Ovary (tissue), 9 donors: ENCODE measurements around the gene CRYGN. TPM values are rescaled to one million over a fixed set of nuclear protein-coding genes. Genes with fewer than 3 reads are reported as not detected.

ENCODE experiments used
- DNase-seq, 5 donors: peaks; one replicate each; pipeline ENCODE4 v3.0.0-alpha.2; 2019 to 2020
- H3K27ac ChIP-seq, 2 donors: fragments of 200-600 bp; one replicate each; pipeline versions ENCODE4 v1.5.1 to v1.8.0; 2019 to 2022
- H3K27me3 ChIP-seq: fragments of 200-600 bp; one replicate; pipeline ENCODE4 v1.8.0; 2022
- H3K36me3 ChIP-seq: fragments of 200-600 bp; sonication (generic); one replicate; pipeline ENCODE4 v1.5.1; 2019
- H3K4me1 ChIP-seq: one replicate; pipeline ENCODE4 v1.8.1; 2013; ENCODE audit warnings: mild to moderate bottlenecking, moderate library complexity; ENCODE audit not compliant: insufficient read depth
- H3K4me3 ChIP-seq: fragments of 200-600 bp; sonication (generic); one replicate; pipeline ENCODE4 v1.5.1; 2017
- H3K9me3 ChIP-seq, 2 donors: fragments of 200-600 bp in 1 of 2; sonication (generic) in 1 of 2; one replicate each; pipeline versions ENCODE4 v1.5.1 to v1.8.1; 2013 to 2019; ENCODE audit warnings: mild to moderate bottlenecking in 1 of 2, moderate library complexity in 1 of 2
- EP300 ChIP-seq: sonication (generic); formaldehyde crosslinking; IDR thresholded peaks from one replicate; pipeline ENCODE4 v1.6.1; 2017; ENCODE audit warnings: antibody characterized with exemption
- POLR2A ChIP-seq: fragments of 450-650 bp; IDR thresholded peaks from one replicate; pipeline ENCODE4 v1.6.1; 2017; ENCODE audit warnings: antibody characterized with exemption, mild to moderate bottlenecking, moderate library complexity
- WGBS, 3 donors: extraction: QIAGEN DNeasy Blood & Tissue Kit in 1 of 3; methylation state at CpG; one replicate each; pipeline versions ENCODE4 v1.1.5 to v1.1.7; 2013 to 2017; 5-methylcytosine and 5-hydroxymethylcytosine counted together
- intact Hi-C, 4 donors: fragments of 100-400 bp; cut with DNase I; formaldehyde crosslinking; loops; one replicate each; pipeline versions ENCODE4 v1.11.0 to v1.15.1; 2022 to 2023
- polyA plus RNA-seq, 2 donors: library from polyadenylated mRNA; stranded (reverse); fragments of 200-250 nt in 1 of 2; fragments of 350-450 nt in 1 of 2; fragmentation: Illumina TruSeq in 1 of 2; extraction: RNeasy Lipid Tissue Mini Kit (QIAGEN cat#74804) in 1 of 2; gene quantifications; one replicate each; pipeline ENCODE4 v1.2.3, GENCODE V29; 2013 to 2014
- total RNA-seq, 7 donors: library from RNA; depleted of rRNA in 2 of 7; stranded (reverse); fragments of >200 nt in 2 of 7; fragmentation: NEBNext Ultra II Directional in 3 of 7; extraction: Animal tissue kit (Norgen Biotek cat#: 25700) in 3 of 7; gene quantifications; one replicate each; pipeline versions ENCODE4 v1.1.0 to v1.2.4, GENCODE V29; 2016 to 2023
- TF ChIP-seq, protein P1 (sequence below), 3 donors: fragments of 450-650 bp in 2 of 3; fragments of 200-600 bp in 1 of 3; IDR thresholded peaks; one replicate each; pipeline versions ENCODE4 v1.5.1 to v1.8.0; 2016 to 2022; ENCODE audit warnings: antibody characterized with exemption in 3 of 3, mild to moderate bottlenecking in 1 of 3
- donor health status: DM: no; HTN: no; CAD: no; lungs with moderate emphysema.
- donor health status: DM: no; HTN: no; CAD: no.
- donor health status: Bipolar disorder and iron deficiency.
- donor health status: DM: yes; HTN: yes; CAD: no.
- donor health status: DM: no; HTN: no; CAD: no.
- donor health status: DM: yes; HTN: yes; CAD: no.

The CRYGN gene
- total and polyA plus RNA-seq, 9 donors, result 0.24 to 2.3 (median 0.67) TPM; not detected in 2

DNA sequence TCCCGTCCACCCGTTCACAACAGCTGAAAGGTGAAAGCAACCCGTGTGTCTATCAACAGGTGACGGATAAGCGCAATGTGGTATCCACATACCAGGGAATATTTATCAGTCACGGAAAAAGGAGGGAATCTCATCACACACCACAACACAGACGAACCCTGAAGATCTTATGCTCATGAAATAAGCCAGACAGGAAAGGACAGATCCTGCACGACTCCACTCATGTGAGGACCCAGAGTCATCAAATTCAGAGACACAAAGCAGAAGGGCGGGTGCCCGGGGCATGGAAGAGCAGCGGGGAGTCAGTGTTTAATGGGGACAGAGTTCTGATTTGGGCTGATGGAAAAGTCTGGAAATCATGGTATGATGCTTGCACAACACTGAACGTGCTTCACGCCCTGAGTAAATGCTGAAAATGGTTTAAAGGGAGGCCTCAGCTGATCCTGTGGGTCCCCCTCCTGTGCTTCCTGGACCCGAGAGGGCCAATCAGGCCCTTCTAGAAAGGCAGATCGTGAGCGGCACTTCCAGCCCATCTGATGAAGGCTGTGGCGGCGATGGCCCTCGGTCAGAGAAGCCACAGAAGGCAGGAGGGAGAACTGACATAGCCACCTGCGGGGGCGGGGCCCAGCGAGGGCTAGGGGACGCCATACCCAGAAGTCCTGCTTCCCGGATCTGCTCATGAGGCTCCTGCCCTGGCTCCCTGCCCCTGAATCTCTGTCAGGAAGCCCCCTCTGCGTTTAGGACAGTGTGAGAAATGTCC, 49.2 kb downstream of the CRYGN start:
- WGBS, 3 donors, result 86 to 90% (median 89%) methylated on average over 25 of the region's 25 CpGs
- intact Hi-C loops, result no loop called here
- DNase-seq, result no peak
- Histone ChIP-seq H3K27me3 (no peaks in the 10 kb centered on the region), H3K4me1 (no peaks in the 10 kb centered on the region), H3K9me3 (no peaks in the 10 kb centered on the region), H3K27ac (no peak overlapping the region), H3K36me3 (no peaks in the 10 kb centered on the region), H3K4me3 (no peak overlapping the region)
- TF ChIP-seq POLR2A (no peak), EP300 (no peak)
- TF ChIP-seq, protein P1, sequence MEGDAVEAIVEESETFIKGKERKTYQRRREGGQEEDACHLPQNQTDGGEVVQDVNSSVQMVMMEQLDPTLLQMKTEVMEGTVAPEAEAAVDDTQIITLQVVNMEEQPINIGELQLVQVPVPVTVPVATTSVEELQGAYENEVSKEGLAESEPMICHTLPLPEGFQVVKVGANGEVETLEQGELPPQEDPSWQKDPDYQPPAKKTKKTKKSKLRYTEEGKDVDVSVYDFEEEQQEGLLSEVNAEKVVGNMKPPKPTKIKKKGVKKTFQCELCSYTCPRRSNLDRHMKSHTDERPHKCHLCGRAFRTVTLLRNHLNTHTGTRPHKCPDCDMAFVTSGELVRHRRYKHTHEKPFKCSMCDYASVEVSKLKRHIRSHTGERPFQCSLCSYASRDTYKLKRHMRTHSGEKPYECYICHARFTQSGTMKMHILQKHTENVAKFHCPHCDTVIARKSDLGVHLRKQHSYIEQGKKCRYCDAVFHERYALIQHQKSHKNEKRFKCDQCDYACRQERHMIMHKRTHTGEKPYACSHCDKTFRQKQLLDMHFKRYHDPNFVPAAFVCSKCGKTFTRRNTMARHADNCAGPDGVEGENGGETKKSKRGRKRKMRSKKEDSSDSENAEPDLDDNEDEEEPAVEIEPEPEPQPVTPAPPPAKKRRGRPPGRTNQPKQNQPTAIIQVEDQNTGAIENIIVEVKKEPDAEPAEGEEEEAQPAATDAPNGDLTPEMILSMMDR (IDR thresholded peaks at IDR 0.05), result no peak

DNA sequence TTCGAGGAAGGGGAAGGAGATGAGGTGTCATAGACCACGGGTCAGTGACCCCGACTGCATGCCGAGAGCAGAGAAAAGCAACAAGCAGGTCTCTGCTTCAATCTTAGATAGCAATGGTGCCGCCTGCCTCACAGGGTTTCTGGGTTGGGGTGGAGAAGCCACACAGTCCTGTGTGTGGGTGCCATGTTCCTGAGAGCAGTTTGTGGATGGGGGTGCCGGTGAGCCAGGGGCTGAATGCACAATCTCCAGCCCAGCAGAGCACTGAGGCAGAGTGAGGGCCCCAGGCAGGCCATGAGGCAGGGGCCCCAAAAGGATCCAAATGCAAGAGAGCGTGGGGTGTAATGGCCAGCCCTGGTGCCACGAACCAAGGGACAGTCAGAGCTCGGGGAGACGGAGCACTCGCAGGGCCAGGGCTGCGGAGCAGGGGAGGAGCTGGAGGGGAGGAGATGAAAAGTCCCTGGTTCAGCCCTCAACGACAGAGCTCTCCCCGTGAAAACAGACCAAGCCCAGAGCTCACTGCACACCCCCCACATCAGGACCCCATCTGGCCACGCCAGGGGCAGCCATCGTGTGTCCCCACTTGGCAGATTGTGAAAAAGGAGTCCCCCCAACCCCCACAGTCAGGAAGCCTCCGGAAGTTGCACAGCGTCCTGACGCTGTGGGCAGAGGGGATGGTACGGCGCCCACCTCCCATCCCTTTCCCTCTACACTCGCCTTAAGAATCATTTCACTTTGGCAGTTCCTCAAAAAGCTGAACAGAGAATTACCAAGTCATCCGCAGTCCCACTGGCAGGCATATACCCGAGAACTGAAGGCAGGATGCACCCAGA, 50.0 kb downstream of the CRYGN start:
- 86 to 88% (median 87%) methylated on average over 24 of the region's 24 CpGs for WGBS, 3 donors
- no peaks in the 10 kb centered on the region for H3K27me3 ChIP-seq
- no peak overlapping the region for H3K4me3 ChIP-seq
- no peaks in the 10 kb centered on the region for H3K9me3 ChIP-seq
- H3K27ac ChIP-seq, result no peak overlapping the region
- no peaks in the 10 kb centered on the region for H3K36me3 ChIP-seq
- intact Hi-C loops, result no loop called here
- DNase-seq, result no peak
- TF ChIP-seq, protein P1 (IDR thresholded peaks at IDR 0.05), result no peak
- TF ChIP-seq EP300 (no peak), POLR2A (no peak)
- H3K4me1 ChIP-seq, result no peaks in the 10 kb centered on the region

DNA sequence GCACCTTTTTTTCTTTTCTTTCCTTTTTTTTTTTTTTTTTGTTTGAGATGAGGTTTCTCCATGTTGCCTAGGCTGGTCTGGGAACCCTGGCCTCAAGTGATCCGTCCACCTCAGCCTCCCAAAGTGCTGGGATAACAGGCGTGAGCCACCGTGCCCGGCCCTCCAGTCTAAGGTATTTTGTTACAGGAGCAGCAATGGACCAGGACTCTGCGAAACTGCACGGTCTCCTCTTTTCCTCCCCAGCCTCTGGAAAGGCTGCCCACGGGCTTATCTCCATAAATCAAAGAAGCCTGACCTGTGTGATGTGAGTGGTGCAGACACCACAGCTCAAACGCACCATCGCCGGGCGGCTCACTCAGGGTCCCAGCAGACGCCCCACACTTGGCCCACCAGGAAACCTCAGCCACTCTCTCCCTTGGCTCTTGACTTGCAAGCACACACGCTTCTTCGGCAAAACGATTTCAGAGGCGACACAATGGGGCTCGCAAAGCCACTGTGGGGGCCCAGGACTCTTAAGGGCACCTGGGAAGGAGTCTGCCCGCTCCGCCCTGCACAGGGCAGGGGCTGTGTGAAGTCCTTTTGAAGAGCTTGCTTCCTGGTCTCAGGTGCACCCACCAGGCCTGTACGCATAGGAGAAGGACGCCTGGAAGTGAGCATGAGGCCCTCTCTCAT, 50.7 kb downstream of the CRYGN start:
- WGBS, 3 donors, result 92 to 94% (median 93%) methylated on average over 21 of the region's 21 CpGs

DNA sequence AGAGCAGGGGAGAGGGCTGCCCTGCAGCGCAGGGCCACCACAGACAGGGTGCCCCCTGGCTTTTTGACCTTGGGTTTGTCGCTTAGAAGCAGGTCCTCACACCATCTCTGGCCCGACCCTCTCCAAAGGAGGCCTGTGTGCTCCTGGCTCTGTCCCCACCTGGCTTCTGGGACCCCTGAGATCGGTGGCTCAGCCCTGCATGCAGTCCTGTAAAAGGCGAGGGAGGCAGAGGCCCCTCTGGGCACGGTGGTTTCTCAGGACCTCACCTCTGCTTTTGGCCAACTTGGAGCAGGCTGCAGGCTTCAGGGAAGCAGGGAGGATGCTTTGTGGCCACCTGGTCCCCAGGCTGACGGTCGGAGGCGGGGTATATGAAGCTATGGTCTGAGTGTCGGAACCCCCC, 51.5 kb downstream of the CRYGN start:
- H3K27ac ChIP-seq, result no peak overlapping the region
- DNase-seq, result no peak
- intact Hi-C loops, result no loop called here
- no peaks in the 10 kb centered on the region for H3K27me3 ChIP-seq
- no peaks in the 10 kb centered on the region for H3K9me3 ChIP-seq
- no peak overlapping the region for H3K4me3 ChIP-seq
- WGBS, 3 donors, result 90 to 94% (median 92%) methylated on average over 10 of the region's 10 CpGs
- no peaks in the 10 kb centered on the region for H3K36me3 ChIP-seq
- no peaks in the 10 kb centered on the region for H3K4me1 ChIP-seq
- TF ChIP-seq EP300, result no peak

More for the DNA sequence above, 50.7 kb downstream of the CRYGN start:
- no peak for DNase-seq
- H3K36me3 ChIP-seq, result no peaks in the 10 kb centered on the region
- H3K9me3 ChIP-seq, result no peaks in the 10 kb centered on the region
- H3K4me3 ChIP-seq, result no peak overlapping the region
- intact Hi-C loops, result no loop called here
- TF ChIP-seq, protein P1 (IDR thresholded peaks at IDR 0.05), result no peak
- TF ChIP-seq EP300, result no peak
- TF ChIP-seq POLR2A, result no peak
- H3K27ac ChIP-seq, result no peak overlapping the region
- H3K27me3 ChIP-seq, result no peaks in the 10 kb centered on the region
- H3K4me1 ChIP-seq, result no peaks in the 10 kb centered on the region
